DMS53 (cell line): ENCODE results near the gene DAP.
"Not testable (repeated sequence)": the region's sequence is repeated elsewhere in the genome, so short reads cannot be mapped to it uniquely, and the experiment has no call there.

Experiments
- DNase-seq: peaks from one replicate; lab custom pipeline; 2025; lab: John Stamatoyannopoulos, UW

Gene DAP

DNA sequence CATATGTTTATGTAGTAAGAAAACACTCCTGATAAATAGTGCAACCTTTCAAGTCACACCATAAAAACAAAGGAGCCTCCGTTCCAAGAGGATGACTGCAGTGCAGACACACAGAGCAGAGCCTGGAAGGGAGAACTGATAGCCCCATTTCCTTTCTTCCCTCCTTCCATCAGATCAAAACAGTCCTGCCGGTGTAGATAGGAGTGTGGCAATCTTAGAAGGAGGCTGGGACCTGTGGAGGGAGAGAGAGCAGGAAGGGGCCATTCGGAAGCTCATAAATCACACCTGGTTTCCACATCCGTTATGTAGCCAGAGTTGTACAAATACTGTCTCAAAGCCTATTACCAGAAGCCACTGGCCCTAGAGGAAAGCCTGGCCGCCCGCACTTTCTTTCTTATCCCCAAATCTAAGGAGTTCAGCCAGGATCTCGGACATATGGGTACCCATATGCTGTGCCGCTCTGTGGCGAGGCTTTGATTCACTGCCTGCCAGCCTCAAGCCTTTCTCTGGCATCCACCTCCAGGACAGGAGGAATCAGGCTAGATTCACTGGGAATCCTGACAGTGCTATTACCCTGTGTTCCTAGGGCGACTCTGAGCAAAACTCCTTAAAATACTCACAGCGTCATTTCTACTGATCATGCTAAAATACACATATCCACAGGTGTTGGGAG lies 26.9 kb downstream of the DAP start:
- no peak for DNase-seq

GRCh38 chr5:10733426-10733825 lies 27.6 kb downstream of the DAP start:
- DNase-seq, result no peak

GRCh38 chr5:10731913-10732312 lies 29.1 kb downstream of the DAP start:
- no peak for DNase-seq

GRCh38 chr5:10730043-10730351 lies 31.0 kb downstream of the DAP start:
- DNase-seq, result no peak

GRCh38 chr5:10729320-10730042 lies 31.6 kb downstream of the DAP start:
- DNase-seq, result no peak

DNA sequence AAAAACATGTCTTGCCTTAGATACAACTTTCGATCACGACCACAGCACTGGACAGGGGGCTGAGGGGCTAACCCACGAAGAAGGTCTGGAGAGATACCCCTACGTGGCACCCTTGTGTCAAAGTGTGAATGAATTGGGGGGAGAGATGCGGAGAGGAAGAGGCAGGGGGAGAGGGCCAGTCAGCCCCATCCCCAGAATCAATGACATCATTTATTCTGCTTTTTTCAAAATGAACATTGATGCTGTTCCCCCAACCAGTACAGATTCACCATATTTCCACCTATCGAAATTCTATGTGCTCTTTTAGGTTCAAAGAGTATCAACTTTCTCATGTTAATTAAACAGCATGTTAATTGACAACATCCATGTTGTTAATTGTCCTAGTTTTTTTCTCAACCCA lies 32.4 kb downstream of the DAP start:
- no peak for DNase-seq

GRCh38 chr5:10727861-10728260 lies 33.2 kb downstream of the DAP start:
- DNase-seq, result no peak

- DNase-seq, result no peak
Measured at GRCh38 chr5:10726913-10727517, 34.0 kb downstream of the DAP start.

DNA sequence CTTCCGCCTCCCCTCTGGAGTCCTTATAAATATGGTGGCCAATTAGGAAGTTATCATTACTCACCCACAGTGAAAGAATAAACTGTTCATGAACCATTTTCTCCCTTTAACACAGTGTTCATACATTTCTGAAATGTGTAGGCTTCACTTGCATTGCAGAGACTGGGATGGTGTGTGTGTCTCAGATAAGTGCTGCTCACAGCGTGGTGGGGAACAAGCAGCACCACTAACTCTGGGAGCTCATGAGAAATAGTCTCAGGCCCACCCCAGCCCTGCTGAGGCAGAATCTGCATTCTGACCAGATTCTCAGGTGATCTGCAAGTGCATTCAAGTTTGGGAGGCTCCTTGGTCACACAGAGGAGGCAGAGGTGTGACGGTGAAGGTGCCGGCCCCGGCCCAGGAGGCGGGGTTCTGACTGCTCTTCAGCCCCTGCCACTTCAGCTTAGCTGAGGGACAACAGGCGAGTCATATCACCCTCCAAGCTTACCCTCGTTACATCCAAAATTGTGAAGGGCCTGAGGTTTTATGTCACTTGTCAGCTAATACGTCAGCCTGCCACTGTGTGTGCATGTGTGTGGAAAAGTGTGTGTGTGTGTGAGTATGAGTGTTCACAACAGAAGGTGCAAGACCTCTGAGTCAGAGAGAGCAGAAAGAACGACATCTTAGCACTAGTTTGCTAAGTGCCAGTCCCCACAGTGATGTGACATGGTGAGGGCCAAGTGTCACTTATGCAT lies 34.7 kb downstream of the DAP start:
- DNase-seq, result no peak

- DNase-seq, result no peak
Measured at GRCh38 chr5:10725636-10726035, 35.4 kb downstream of the DAP start.

- DNase-seq, result peak; percentile 45
Measured at GRCh38 chr5:10724781-10725507, 36.1 kb downstream of the DAP start.

GRCh38 chr5:10723514-10723913 lies 37.5 kb downstream of the DAP start:
- no peak for DNase-seq

GRCh38 chr5:10720766-10721165 lies 40.3 kb downstream of the DAP start:
- not testable (repeated sequence) for DNase-seq

GRCh38 chr5:10719965-10720364 lies 41.1 kb downstream of the DAP start:
- no peak for DNase-seq

GRCh38 chr5:10718617-10719016 lies 42.4 kb downstream of the DAP start:
- DNase-seq, result not testable (repeated sequence)

GRCh38 chr5:10716825-10717224 lies 44.2 kb downstream of the DAP start:
- DNase-seq, result not testable (repeated sequence)

DNA sequence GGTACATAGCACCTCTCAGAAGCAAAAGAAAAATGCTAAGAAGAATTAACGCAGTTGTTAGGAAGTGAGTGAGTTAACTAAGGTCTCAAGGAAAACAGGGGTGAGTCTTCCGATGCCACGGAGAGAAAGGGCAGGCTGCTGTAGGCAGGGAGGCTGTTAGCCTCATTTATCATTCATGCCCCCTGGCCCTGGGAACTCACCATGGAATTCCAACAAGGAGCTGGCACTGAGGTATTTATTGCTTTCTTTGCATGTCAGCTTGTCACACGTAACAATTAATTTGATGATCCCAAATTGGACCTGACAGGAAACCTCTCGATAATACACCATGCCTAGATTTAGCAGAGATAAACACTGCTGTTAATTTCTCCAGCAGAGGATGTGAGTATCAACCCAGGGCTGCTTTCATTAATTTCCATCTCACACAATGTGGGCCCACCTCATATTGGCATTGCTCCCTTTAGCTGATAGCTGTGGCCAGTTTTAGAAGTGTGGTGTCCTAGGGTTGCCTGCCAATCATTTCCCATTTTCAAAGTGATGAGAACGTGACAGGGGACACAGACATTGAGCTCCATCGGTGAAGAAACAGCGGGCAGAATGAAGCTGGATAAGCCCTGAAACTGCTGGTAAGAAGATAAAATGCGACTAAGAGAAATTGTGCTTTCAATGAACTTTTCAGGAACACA lies 45.3 kb downstream of the DAP start:
- DNase-seq, result no peak

- no peak for DNase-seq
Measured at GRCh38 chr5:10712574-10713366, 48.3 kb downstream of the DAP start.

DNA sequence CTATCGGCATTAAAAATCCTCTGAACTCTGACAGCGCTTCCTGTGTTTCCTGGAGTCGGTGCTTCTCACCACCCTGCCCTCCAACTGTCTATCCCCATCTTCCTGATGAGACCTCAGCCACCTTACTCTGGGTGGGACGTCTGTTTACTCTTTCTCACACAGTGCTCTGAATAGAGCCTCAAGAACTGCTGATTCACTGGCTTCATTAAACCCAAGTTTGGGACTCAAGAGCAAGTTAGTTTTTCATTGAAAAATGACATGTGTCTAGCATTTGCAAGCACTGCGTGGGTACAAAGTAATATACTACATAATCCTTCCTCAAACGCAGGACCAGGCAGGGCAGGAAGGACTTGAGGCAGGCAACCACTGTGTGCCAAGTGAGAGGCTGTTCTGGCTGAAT lies 49.5 kb downstream of the DAP start:
- DNase-seq, result no peak

DNA sequence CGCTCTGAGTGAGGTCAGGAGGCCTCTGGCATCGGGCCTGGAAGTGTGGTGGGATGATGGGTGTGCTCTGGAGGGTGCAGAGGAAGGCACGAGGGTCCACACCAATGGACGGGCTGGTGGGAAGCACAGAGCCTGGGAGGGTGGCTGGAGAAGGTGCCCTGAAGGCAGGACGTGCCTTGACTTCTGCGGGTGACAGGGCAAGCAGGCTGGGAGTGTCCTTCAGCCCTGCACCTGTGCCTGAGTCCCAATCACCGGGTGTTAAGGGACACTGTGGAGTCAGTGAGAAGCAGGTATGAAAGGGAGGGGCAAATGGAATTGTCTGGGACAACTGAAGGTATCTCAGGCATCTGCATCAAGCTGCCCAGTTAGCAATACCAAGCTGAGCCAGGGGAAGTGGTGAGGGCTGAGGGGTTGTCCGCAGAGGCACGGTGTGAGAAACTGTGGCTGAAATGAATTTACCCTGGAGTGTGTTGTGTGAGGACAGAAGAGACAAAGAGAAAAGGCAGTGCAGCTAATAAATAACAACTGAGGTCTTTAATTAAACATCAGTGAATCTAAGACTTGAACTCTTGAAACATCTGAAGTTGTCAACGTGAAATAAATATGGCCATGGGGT lies 50.4 kb downstream of the DAP start:
- DNase-seq, result no peak
